Neutrophil (primary cell): ENCODE data around the gene RPS6KC1.
A peak's percentile ranks its signal among the peaks of the same experiment; 100 is the strongest.

Experiments
- H3K27ac ChIP-seq: fragments of 200-600 bp; sonication (generic); 2 replicates; pipeline ENCODE4 v1.5.1; 2016; ENCODE audit warnings: mild to moderate bottlenecking, moderate library complexity
- H3K27me3 ChIP-seq: fragments of 200-600 bp; sonication (generic); 2 replicates; pipeline ENCODE4 v1.6.0; 2016; ENCODE audit warnings: mild to moderate bottlenecking
- H3K36me3 ChIP-seq: fragments of 200-600 bp; sonication (generic); 2 replicates; pipeline ENCODE4 v1.5.1; 2017
- H3K4me1 ChIP-seq, 2 experiments: fragments of 200-600 bp in 1 of 2; sonication (generic) in 1 of 2; 1 replicate in 1 of 2; 2 replicates in 1 of 2; pipeline versions ENCODE4 v1.5.1 to v1.6.1; 2013 to 2016; ENCODE audit warnings: low read depth in 1 of 2, low read length in 1 of 2, mild to moderate bottlenecking in 1 of 2, moderate library complexity in 1 of 2; ENCODE audit not compliant: control insufficient read depth in 1 of 2, insufficient read depth in 1 of 2
- H3K4me3 ChIP-seq, 2 experiments: fragments of 200-600 bp in 1 of 2; sonication (generic) in 1 of 2; 1 replicate in 1 of 2; 2 replicates in 1 of 2; pipeline ENCODE4 v1.5.1; 2013 to 2016; ENCODE audit warnings: low read depth in 1 of 2, low read length in 1 of 2, mild to moderate bottlenecking in 1 of 2, moderate library complexity in 1 of 2
- H3K9me3 ChIP-seq: fragments of 200-600 bp; sonication (generic); 2 replicates; pipeline ENCODE4 v1.5.1; 2016
- TF ChIP-seq, protein P1 (sequence below): fragments of 200-600 bp; sonication (generic); IDR thresholded peaks from 2 replicates; pipeline ENCODE4 v1.5.1; 2016; ENCODE audit warnings: antibody characterized with exemption

The RPS6KC1 gene

DNA sequence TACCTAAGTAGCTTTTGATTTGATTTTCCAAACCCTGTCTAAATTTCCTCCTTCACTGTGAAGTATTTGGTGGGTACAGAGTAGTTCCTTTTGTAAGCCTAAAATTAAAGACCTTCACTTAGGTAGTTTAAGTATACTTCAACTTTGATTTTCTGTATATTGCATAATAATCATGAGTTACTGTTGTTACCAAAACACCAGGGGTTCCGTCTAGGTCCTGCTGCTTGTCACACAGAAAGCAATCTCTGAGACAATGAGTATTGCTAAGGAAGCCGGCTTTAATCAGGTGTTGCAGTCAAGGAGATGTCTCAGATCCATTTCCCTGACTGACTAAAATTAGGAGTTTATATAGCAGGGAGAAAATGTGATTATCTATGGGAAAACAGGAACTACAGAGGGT is 15.3 kb downstream of the RPS6KC1 start:
- Histone ChIP-seq H3K9me3 (no peaks in the 10 kb centered on the region), H3K4me3 (no peak overlapping the region), H3K27ac (peak overlapping the region; percentile 4), H3K4me1 (peaks cover 0 to 4% of the 10 kb centered on the region in 2 experiments), H3K36me3 (no peaks in the 10 kb centered on the region), H3K27me3 (no peaks in the 10 kb centered on the region)
- TF ChIP-seq, protein P1, sequence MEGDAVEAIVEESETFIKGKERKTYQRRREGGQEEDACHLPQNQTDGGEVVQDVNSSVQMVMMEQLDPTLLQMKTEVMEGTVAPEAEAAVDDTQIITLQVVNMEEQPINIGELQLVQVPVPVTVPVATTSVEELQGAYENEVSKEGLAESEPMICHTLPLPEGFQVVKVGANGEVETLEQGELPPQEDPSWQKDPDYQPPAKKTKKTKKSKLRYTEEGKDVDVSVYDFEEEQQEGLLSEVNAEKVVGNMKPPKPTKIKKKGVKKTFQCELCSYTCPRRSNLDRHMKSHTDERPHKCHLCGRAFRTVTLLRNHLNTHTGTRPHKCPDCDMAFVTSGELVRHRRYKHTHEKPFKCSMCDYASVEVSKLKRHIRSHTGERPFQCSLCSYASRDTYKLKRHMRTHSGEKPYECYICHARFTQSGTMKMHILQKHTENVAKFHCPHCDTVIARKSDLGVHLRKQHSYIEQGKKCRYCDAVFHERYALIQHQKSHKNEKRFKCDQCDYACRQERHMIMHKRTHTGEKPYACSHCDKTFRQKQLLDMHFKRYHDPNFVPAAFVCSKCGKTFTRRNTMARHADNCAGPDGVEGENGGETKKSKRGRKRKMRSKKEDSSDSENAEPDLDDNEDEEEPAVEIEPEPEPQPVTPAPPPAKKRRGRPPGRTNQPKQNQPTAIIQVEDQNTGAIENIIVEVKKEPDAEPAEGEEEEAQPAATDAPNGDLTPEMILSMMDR, result no peak

DNA sequence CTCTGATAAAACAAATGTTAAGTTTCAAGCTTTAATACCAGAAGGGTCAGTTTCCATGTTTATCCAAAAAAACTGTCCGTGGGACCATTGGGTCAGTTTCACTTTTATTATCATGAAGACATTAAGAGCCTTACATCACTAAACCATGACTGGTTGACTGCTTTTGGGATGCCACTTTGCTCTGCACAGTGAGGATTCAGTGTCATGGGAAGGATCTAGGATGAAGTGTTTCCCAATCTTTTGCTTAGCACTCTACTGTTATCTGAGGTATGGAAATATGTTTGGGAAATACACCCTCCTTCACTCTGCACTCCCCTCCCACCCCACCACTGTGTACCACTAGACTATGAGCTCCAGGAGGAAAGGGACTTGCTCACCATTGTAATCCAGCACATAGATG is 16.3 kb downstream of the RPS6KC1 start:
- H3K4me1 ChIP-seq, result peaks cover 0 to 4% of the 10 kb centered on the region in 2 experiments
- no peaks in the 10 kb centered on the region for H3K9me3 ChIP-seq
- no peaks in the 10 kb centered on the region for H3K27me3 ChIP-seq
- H3K36me3 ChIP-seq, result no peaks in the 10 kb centered on the region
- TF ChIP-seq, protein P1, result no peak
- no peak overlapping the region for H3K4me3 ChIP-seq
- no peak overlapping the region for H3K27ac ChIP-seq

DNA sequence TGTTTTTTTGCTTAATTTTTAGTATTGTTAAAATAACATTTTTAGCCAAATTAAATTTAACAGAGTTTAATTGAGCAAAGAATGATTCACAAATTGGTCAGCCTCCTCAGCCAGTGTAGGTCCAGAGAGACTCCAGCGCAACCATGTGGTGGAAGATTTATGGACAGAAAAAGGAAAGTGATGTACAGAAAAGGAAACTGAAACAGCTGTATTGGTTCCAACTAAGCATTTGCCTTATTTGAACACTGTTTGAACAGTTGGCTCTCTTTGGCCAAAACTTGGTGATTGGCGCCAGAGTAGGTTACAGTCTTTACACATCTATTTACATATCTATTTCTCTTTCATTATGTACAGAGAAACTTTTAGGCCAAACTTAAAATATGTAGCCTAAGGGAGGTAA is 19.4 kb downstream of the RPS6KC1 start:
- Histone ChIP-seq H3K9me3 (no peaks in the 10 kb centered on the region), H3K27ac (no peak overlapping the region), H3K27me3 (no peaks in the 10 kb centered on the region), H3K4me3 (no peak overlapping the region), H3K36me3 (no peaks in the 10 kb centered on the region), H3K4me1 (peaks cover 0 to 4% of the 10 kb centered on the region in 2 experiments)
- TF ChIP-seq, protein P1, result no peak

DNA sequence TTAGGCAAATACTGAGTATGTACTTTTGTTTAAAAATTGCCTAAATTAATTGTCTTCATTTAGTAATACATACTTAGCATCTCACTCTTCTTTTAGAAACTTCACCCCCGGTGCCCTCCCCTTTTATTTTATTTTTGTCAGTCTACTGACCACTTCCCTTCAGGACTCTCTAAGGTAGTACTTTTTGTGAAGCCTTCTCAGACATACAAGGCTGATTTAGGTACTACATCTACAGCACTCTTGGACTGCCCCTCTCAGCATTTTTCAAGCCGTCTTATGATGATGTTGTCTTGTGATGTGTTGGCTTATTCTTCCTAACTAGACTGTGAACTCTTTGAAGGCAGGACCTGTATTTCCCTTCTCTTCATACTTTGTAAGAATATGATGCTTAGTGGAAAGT is 24.7 kb downstream of the RPS6KC1 start:
- TF ChIP-seq, protein P1, result no peak
- Histone ChIP-seq H3K4me1 (peaks cover 0 to 4% of the 10 kb centered on the region in 2 experiments), H3K36me3 (peaks cover 3% of the 10 kb centered on the region), H3K4me3 (no peak overlapping the region), H3K27ac (no peak overlapping the region), H3K27me3 (no peaks in the 10 kb centered on the region), H3K9me3 (no peaks in the 10 kb centered on the region)

DNA sequence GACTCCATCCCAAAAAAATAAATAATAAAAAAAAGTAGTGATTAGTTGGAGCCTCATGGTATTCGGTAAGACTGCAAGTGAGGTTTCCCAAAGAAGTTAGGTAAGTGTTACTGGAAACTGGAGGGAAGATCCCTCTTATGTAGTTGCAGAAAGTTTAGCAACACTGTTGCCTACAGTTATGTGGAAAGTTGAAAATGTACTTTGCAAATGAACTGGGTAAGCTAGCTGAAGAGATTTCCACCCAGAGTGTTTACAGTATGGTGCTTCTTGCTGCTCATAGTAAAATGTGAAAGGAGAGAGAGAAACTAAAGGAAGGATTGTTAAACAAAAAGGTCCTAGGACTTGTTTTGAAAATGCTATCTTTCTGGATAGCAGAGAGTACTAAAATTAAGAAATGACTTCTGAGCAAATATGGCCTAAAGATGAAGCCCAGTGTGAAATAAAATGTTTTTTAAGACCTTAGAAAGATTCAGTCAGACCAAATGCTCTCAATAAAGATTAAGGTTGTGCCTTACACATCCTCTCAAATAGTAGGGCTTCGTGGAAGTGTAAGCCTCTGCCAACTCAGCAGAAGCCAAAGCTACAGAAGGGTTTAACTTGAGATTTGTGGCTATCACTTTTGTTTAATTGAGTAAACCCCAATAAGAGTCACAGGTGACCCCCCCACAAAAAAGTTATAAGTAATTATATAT is 31.5 kb downstream of the RPS6KC1 start:
- Histone ChIP-seq H3K27ac (no peak overlapping the region), H3K36me3 (peaks cover 3% of the 10 kb centered on the region), H3K27me3 (no peaks in the 10 kb centered on the region), H3K4me1 (peaks cover 0 to 8% of the 10 kb centered on the region in 2 experiments), H3K9me3 (no peaks in the 10 kb centered on the region), H3K4me3 (no peak overlapping the region)
- TF ChIP-seq, protein P1, result no peak
